HG03280 (cell line): ENCODE results near the gene PACSIN1.

Source experiments
- ATAC-seq: cut with Tn5 transposase; IDR thresholded peaks from one replicate; pipeline ENCODE4 v1.9.1; 2021; ENCODE audit warnings: mild to moderate bottlenecking, moderate library complexity; ENCODE audit not compliant: unreplicated experiment

The PACSIN1 gene

DNA sequence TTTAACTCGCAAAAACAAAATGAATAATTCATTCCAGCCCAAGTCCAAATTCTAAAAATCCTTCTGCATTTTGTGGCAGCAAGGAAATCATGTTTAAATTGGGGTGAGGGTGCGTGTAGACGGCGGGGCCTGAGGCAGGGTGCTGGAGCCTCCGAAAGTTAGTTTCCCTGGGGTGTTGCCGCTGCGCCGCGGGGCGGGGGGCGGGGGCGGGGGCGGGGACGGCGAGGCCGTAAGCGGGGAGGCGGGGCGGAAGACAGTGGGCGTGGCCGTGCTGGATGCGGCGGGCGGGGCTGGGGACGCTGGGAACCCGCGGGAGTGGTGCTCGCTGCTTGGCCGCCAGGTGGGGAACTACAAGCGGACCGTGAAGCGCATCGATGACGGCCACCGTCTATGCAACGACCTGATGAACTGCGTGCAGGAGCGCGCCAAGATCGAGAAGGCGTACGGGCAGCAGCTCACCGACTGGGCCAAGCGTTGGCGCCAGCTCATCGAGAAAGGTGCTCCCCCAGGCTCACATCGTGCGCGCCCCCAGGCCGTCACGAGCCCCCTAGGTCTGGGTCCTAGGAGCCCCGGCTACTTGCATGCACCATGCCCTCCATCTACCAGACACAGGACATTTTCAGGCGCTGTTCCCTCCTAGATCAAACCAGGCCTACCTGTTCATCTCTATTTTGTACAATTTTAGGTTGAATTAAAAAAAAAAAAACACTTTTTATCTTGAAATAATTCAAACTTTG lies 61.3 kb downstream of the PACSIN1 start:
- peak; percentile 81 for ATAC-seq

DNA sequence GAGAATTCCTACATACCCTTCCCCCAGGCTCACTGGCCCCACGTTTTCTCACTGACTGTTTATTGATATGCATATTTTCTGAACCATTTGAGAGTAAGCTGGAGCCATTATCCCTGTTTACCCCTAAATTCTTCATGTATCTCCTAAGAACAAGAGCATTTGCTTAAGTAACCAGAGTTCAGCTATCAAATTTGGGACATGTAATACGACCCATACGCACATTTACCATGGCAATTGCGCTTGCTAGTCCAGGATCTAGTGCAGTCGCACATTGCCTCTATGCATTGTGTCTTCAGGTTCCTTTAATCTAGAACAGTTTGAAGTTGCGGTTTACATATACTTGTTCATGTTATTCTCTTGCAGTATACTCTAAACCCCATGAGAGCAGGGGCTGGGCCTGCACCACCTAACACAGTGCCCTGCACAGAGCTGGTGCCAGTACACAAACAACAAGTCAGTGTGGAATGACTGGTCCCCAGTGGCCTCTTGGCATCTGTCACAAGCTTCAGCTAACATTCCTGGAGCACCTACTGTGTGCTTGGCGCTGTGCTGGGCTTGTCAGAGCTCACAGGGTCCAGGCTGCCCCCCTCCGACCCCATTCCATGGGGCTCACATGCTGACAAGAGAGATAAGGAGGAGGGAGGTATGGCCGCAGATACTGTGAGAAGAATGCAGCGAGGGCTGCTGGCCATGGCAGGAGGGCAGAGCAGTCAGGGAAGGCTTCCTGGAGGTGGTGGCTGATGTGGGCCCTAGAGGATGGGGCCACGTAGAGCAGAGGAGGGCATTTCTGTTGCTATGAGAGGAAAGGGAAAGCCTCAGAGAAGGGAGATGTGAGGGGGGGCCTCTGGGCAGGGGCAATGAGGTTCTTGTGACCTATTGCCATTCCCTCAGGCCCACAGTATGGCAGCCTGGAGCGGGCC lies 62.1 kb downstream of the PACSIN1 start:
- no peak for ATAC-seq

DNA sequence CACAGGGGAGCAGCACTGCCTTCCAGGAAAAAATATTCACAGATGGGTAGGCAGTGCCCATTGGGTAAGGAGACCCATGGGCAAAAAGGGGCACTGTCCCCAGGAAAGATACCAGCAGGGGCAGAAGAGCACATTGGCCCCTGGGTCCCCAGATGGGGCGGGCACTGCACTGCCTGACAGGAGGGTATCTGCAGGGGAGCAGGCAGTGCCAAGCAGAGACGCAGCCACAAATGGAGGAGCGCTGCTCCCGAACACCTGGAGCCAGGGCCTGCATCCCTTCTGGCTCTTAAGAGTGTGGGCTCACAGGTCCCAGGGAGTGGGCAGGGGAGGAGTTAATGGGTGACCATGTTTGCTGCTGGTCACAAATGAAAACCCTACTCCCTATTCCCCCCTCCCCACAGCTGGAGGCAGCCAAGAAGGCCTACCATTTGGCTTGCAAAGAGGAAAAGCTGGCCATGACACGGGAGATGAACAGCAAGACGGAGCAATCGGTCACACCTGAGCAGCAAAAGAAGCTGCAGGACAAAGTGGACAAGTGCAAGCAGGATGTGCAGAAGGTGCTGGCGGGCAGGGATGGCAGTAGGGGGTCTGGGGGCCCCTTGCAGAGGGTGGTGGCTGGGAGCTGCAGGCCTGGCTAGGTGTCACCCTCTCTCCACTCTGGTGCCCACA lies 63.3 kb downstream of the PACSIN1 start:
- ATAC-seq: no peak

DNA sequence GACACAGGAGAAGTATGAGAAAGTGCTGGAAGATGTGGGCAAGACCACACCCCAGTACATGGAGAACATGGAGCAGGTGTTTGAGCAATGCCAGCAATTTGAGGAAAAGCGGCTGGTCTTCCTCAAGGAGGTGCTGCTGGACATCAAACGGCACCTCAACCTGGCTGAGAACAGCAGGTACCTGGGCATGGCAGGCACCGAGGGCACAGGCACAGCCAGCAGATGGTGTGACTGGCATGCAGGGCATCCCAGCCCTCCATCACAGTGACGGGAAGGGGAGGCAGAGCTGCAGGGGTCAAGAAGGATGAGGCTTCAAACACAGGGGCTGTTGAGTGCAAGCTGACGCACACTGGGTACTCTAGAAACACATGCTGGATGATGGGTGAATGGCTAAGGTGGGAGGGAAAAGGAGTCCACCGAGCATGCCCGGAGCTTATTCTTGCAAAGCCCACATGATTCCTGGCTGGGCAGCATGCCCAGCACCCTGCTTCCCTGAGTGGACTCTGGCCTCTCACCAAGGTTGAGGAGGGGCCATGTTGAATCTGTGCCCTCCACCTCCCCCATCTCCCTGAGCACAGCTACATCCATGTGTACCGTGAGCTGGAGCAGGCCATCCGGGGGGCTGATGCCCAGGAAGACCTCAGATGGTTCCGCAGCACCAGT lies 63.9 kb downstream of the PACSIN1 start:
- no peak for ATAC-seq

DNA sequence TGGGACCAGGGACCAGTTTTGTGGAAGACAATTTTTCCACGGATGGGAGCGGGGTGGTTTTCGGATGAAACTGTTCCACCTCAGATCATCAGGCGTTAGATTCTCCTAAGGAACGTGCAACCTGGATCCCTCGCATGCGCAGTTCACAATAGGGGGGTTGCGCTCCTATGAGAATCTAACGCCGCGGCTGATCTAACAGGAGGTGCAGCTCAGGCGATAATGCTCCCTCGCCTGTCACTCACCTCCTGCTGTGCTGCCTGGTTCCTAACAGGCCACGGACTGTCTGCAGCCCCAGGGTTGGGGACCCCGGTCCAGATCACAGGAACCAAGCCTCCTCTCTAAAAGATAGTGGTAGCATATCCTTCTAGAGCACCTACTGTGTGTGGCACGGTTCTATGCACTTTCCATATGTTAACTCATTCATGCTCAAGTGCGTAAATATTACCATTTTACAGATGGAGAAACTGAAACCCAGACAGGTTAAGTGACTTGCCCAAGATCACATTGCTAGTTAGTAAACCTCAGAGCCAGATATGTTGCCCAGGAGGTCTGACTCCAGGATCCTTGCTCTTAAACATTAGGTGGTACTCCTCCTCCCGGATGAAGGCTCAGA lies 65.0 kb downstream of the PACSIN1 start:
- no peak for ATAC-seq

DNA sequence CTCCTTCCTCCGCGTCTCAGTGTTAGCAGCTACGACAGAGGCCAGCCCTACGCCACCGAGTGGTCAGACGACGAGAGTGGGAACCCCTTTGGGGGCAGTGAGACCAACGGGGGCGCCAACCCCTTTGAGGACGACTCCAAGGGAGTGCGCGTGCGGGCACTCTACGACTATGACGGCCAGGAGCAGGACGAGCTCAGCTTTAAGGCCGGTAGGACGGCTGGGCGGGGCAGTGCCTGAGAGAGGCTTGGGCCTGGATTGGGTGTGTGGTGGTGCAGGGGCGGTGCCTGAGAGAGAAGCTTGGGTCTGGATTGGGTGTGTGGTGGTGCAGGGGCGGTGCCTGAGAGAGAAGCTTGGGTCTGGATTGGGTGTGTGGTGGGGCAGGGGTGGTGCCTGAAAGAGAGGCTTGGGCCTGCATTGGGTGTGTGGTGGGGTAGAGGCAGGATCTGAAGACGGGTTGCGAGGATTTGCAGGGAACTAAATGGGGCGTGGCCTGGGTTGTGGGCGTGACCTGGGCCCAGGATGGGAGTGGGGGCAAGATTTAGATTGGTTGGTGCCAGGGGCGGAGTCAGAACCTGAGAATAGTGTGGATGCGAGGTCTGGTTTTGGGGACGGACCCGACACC lies 65.8 kb downstream of the PACSIN1 start:
- no peak for ATAC-seq

DNA sequence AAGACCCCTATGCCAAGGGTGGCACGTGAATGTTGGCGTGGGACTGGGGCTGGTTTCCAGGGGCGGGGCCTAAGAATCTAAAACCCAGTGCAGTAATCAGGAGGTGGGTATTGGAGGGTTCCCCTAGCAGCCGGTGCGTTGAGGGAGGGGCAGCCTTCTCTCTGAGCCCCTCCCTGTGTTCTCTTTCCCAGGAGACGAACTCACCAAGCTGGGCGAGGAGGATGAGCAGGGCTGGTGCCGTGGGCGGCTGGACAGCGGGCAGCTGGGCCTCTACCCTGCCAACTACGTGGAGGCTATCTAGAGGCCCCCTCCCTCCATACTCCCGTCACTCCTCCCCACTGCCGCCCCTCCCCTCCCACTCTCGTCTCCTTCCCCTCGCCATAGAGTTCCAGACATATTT lies 66.4 kb downstream of the PACSIN1 start:
- ATAC-seq: no peak

DNA sequence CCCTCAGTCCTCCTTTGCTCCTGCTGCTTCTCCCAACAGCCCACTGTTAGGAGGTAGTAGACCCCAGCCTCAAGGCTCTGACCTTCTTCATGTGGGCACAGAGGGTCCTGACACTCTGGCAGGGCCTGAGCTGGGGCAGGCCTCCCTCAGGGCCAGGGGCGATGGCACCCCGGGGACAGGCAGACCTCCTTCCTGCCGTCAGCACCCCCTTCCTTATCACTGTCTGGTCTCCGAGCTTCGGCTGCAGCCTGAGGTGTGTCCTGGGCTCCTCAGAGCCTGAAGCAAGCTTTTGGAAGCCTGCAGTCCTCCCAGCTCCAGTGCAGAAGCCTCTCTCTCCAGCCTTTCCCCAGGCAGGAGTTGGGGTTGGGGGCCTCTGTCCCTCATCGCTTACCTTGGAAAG lies 68.3 kb downstream of the PACSIN1 start:
- ATAC-seq: no peak

DNA sequence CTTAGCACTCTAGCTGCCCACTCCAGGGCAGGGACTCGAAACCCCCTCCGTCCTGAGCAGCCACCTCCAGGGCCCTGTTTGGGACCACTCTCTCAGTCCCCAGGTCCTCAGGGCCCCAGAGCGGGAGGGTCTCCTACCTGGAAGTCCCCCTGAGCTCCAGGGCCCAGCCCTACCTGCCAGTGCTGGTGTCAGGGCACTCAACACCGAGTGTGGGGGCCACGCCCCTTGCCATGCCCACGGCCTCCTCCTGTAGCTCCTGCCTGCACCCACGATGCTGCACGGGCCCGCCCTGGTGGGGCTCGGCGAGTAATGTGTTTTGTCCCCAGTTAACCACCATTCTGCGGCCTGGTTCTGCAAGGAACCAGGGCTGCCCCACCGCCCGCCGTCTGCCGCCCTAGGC lies 68.8 kb downstream of the PACSIN1 start:
- ATAC-seq: no peak

DNA sequence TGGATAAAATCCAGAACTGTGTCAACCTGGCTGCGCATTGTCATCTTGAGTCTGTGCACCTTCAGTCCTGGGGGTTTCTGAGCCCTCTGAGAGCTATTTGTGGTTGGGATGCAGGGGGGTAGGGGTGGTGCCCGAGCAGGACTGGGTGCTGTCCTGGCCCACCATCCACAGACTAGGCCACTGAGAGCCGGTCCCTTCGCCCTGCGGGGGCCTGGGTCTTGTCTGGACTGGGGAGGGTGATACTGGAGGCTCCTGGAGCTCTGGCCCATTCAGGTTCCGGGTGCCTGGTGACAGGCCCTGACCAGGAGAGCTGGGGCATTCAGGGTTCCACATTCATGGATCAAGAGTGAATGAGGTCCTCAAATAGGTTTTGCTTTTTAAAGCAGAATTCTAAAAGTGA lies 69.3 kb downstream of the PACSIN1 start:
- no peak for ATAC-seq

DNA sequence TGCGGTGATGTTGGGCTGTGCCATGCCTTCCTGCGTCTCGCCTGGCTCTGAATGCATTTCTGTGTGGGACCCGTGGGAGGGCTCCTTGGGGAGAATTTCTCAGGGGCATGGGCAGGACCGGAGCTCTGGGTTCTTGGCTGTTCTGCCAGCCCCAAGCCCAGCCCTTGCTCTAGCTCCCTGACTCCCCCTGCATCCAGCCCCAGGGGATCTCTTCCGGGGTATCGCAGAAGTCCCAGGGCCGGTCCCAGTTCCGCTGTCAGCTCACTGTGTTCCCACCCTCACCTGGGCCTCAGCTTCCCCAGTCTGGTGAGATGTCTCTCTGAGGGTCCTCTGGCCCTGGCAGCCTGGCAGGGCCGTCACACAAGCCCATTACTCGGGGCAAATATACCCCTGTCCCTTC lies 69.8 kb downstream of the PACSIN1 start:
- ATAC-seq: no peak

DNA sequence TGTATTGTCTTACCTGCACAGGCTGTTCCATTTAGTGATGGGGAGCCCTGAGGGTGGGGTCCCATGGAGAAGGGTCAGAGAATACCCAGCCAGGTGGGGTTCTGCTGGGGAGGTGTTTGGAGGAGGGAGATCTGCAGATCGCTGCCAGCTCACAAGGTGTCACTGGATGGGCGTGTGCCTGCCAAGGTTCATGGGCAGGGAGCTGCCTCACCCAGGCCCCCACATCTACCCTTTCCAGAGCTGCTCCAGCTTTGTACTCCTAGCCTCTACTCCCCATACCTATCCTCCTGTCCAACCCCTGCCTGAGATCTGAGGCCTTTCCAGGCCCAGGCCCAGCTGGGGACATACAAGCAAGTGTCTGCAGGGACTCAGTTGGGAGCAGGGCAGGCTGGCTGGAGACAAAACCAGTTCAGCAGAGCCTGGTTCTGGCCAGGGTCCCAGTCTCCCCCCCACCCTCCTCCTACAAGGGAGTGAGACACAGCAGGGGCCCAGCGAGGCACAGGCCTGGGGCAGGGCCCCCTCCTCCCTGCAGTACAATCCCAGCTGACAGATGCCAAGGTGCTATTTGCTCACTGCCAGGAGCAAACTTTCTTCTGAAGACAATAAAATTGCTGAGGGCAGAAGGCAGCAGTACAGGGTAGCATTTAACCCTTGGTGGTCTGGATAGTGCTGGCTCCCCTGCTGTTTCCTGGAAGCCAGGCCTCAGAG lies 70.5 kb downstream of the PACSIN1 start:
- ATAC-seq: no peak

DNA sequence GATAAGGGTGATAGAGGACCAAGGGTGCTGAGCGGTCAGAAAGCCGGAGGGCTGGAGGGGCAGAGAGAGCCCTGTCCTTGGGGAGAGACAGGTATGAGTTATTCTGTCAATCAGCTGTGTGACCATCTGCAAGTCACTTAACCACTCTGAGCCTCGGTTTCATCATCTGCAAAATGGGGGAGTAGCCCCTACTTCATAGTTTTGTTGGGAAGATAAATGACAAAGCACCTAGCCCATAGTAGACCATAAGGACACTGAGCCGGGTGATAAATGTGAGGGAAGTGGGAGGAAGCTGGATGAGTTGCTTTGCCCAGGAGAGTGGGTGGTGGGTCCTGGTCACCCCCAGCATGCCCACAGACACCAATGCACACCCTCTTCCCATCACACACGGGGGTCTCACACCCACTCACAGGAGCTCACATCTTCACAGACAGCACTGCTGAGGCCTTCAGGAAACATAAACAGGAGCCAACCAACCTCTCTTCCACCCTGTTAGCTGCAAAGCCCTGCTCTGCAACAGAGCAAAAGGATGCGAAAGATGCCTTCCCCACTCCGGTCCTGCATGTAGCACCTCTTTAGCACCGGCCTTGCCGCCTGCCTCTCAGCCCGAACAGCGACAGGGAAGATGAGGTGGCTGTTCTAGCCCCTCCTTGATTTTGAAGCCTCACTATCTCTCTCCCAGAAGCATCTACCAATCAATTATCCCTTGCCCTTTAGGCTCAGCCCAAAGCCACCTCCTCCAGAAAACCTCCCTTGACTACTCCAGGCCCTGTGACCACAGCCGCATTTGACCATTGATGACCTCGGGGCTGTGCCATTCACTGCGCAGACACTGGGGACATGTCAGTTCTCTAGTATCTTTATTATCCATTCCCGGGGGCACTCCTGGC lies 71.3 kb downstream of the PACSIN1 start:
- no peak for ATAC-seq

DNA sequence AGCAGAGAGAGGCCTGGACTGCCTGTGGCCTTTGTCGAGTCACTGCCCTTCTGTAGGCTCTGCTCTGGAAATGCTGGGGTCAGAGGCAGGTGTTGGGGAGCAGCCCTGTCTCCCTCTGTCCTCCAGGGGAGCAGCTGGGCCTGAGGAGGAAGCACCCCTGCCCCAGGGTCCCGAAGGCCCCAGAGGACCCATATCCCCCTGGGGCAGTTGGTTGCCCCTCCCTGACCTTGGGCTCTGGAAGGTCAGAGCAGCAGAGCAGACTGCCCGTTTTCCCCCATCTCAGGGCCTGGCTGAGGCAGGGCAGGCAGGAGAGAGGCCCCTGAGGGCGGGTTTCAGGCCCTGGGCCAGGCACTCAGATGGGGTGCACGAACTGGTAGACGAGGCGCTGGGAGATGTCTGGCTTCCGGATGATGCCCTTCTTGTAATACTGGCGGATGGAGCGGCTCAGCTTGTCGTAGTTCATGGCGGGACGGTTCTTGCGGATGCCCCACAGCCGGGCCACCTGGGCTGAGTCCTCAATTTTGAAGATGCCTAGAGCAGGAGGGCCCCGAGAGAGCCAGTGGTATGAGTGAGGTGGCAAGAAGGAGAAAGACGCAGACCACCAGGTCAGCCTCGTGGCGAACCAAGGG lies 72.2 kb downstream of the PACSIN1 start:
- ATAC-seq: no peak

DNA sequence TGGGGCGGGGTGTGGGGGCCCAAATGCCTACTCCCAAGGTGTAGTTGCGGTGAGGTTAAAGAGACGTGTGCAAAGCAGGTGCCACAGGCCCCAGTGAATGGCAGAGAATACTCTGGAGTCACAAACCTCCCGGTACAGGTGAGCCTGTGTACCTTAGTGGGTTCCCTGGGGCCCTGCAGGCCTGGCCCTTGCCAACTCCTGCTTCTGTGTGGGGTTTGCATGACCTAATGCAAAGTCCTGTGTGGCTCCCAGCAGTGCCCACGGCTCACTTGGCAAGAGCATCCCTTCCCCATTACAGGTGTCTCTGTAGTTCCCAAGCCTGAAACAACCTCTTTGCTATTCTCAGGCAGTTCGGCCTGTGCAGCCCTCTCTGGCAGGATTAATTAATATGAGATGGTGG lies 72.7 kb downstream of the PACSIN1 start:
- no peak for ATAC-seq

DNA sequence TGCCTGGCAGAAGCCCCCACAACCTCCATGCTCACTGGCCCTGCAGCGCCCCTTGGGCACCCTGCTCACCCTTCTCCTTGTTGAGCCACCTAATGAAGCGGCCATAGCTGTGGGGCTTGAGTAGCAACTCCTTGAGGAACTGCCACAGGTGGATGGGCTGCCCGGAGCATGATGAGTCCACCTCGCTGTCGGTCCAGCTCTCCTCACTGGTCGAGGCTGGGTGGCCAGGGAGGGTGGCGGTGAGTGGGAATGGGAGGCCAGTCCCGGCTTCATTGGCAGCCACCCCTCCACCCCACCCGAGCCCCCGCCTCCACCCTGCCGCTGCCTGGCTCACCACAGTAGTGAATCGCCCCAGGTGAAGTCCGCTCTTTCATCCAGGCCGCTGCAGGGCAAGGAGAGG lies 73.3 kb downstream of the PACSIN1 start:
- ATAC-seq: no peak

DNA sequence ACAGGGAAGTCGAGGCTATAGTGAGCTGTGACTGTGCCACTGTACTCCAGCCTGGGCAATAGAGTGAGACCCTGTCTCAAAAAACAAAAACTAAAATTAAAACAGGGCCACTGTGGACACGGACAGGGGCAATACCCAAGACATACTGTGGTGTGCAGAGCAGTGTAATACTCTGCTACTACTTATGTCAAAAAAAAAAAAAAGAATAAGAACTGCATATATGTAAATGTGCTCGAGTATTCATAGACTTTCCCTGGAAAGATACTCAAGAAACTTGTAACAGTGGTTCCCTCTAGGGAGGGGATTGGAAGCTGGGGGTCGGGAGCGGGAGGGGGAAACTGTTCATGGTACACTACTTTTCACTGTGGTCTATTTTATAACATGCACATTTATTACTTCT lies 74.3 kb downstream of the PACSIN1 start:
- no peak for ATAC-seq

DNA sequence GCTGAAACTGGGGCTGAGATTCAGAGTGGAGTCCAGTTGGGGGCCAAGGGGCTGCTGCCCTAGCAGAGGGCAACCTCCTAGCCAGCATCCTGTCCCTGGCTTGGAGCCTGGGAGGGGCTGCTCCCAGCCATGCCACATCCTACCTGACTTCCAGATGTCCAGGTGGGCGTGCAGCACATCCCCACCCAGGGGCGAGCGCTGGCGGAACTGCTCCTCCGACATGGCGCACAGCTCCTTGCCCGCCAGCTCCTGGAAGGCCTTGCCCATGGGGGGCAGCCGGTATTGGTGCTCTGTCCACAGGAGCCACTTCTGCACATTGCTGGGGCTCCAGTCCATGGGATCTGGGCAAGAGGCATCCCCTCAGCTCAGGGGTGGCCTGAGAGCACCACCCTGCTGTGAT lies 75.0 kb downstream of the PACSIN1 start:
- no peak for ATAC-seq
